PC-3 (cell line): ENCODE measurements around the gene HOXC4.

Experiments
- EZH2 ChIP-seq: fragments of 300-600 bp; sonication (generic); IDR thresholded peaks from one replicate; pipeline ENCODE4 v1.6.1; 2017; ENCODE audit warnings: antibody characterized with exemption, mild to moderate bottlenecking, low read length; ENCODE audit not compliant: unreplicated experiment
- TF ChIP-seq, protein P1 (sequence below): fragments of 300-600 bp; sonication (generic); conservative IDR thresholded peaks from 2 replicates; pipeline ENCODE4 v1.5.1; 2017; ENCODE audit warnings: antibody characterized with exemption, low read depth, mild to moderate bottlenecking, low read length

DNA sequence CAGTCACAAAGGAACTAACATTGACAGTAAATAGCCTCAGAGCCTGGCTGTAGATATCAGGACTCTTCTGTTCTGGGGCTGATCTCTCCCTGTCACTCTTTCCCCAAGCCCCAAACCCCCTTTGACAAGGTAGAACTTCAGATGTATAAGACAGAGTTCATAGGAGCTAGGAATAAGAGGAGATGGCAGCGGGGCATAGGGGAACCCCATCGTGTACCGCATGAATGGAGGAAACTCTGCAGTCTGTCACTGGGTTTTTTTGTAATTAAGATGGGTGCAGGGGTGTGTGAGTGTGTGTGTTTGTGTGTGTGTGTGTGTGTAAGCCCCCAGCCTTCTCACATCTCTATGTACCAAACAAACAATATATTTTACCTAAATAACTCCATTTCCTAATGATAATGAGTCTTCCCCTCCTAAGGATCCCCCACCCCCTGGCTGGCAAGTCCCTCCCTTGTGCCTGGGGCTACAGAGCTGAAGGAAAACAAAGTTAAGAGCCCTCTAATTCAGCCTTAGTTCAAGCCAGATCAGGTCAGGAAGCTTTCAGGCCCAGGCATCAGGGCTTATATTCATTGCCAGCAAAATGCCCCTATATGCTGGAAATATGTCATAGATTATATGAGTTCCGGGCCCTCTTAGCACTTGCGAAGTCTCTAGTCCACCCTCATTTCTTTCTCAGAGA, 9.1 kb upstream of the HOXC4 start:
- TF ChIP-seq, protein P1, sequence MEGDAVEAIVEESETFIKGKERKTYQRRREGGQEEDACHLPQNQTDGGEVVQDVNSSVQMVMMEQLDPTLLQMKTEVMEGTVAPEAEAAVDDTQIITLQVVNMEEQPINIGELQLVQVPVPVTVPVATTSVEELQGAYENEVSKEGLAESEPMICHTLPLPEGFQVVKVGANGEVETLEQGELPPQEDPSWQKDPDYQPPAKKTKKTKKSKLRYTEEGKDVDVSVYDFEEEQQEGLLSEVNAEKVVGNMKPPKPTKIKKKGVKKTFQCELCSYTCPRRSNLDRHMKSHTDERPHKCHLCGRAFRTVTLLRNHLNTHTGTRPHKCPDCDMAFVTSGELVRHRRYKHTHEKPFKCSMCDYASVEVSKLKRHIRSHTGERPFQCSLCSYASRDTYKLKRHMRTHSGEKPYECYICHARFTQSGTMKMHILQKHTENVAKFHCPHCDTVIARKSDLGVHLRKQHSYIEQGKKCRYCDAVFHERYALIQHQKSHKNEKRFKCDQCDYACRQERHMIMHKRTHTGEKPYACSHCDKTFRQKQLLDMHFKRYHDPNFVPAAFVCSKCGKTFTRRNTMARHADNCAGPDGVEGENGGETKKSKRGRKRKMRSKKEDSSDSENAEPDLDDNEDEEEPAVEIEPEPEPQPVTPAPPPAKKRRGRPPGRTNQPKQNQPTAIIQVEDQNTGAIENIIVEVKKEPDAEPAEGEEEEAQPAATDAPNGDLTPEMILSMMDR: no peak
- no peak for TF ChIP-seq EZH2
